Endothelial cell (in vitro differentiated cells): ENCODE data around the gene REXO1. TPM values are rescaled to one million over a fixed set of nuclear protein-coding genes. Genes with fewer than 3 reads are reported as not detected.

Experiments used
- DNase-seq: peaks from one replicate; pipeline ENCODE4 v3.0.0; 2021; ENCODE audit warnings: low spot score
- H3K27ac Mint-ChIP-seq: one replicate; pipeline ENCODE4 v1.8.0; 2021; ENCODE audit warnings: mixed read lengths, inconsistent platforms; ENCODE audit not compliant: unreplicated experiment
- H3K27me3 Mint-ChIP-seq: one replicate; pipeline ENCODE4 v1.8.0; 2021; ENCODE audit warnings: mild to moderate bottlenecking, moderate library complexity, mixed read lengths, inconsistent platforms; ENCODE audit not compliant: unreplicated experiment
- H3K36me3 Mint-ChIP-seq: one replicate; pipeline ENCODE4 v1.8.0; 2021; ENCODE audit warnings: mild to moderate bottlenecking, low read depth, mixed read lengths, inconsistent platforms; ENCODE audit not compliant: unreplicated experiment
- H3K4me1 Mint-ChIP-seq: one replicate; pipeline ENCODE4 v1.8.0; 2021; ENCODE audit warnings: mild to moderate bottlenecking, mixed read lengths, inconsistent platforms; ENCODE audit not compliant: unreplicated experiment
- H3K4me3 Mint-ChIP-seq: one replicate; pipeline ENCODE4 v1.8.0; 2021; ENCODE audit warnings: mild to moderate bottlenecking, mixed read lengths, inconsistent platforms; ENCODE audit not compliant: unreplicated experiment
- H3K9me3 Mint-ChIP-seq: one replicate; pipeline ENCODE4 v1.8.0; 2021; ENCODE audit warnings: mixed read lengths, inconsistent platforms; ENCODE audit not compliant: unreplicated experiment
- CTCF ChIP-seq: fragments of 200-600 bp; sonication (generic); IDR thresholded peaks from one replicate; pipeline ENCODE4 v1.5.0; 2021; ENCODE audit warnings: antibody characterized with exemption; ENCODE audit not compliant: unreplicated experiment
- total RNA-seq: library from RNA; stranded (reverse); fragmentation: NEBNext Ultra II Directional; extraction: Animal tissue kit (Norgen Biotek cat#: 25700); gene quantifications from one replicate; pipeline ENCODE4 v1.2.1, GENCODE V29; 2021; ENCODE audit not compliant: unreplicated experiment

REXO1 gene
- total RNA-seq, 1 donor from 2014 or later, result 48.1 TPM

- TF ChIP-seq CTCF, result no peak
- peaks cover 5% of the 10 kb centered on the region for H3K4me1 Mint-ChIP-seq
- no peak overlapping the region for H3K4me3 Mint-ChIP-seq
- H3K27me3 Mint-ChIP-seq, result peaks cover 10% of the 10 kb centered on the region
- DNase-seq, result no peak
- H3K9me3 Mint-ChIP-seq, result no peaks in the 10 kb centered on the region
- peaks cover 12% of the 10 kb centered on the region for H3K36me3 Mint-ChIP-seq
- no peak overlapping the region for H3K27ac Mint-ChIP-seq
These were observed 25.3 kb downstream of the REXO1 start for GRCh38 chr19:1823020-1823419.

GRCh38 chr19:1822210-1822609 lies 26.1 kb downstream of the REXO1 start:
- Mint-ChIP-seq H3K27me3 (peaks cover 11% of the 10 kb centered on the region), H3K36me3 (peaks cover 12% of the 10 kb centered on the region), H3K27ac (no peak overlapping the region), H3K9me3 (no peaks in the 10 kb centered on the region), H3K4me3 (no peak overlapping the region), H3K4me1 (peaks cover 5% of the 10 kb centered on the region)
- DNase-seq, result no peak
- TF ChIP-seq CTCF, result no peak

- Mint-ChIP-seq H3K9me3 (no peaks in the 10 kb centered on the region), H3K4me3 (no peak overlapping the region), H3K27ac (no peak overlapping the region), H3K4me1 (peaks cover 2% of the 10 kb centered on the region), H3K27me3 (peaks cover 11% of the 10 kb centered on the region), H3K36me3 (peaks cover 9% of the 10 kb centered on the region)
- no peak for TF ChIP-seq CTCF
- no peak for DNase-seq
These were observed 28.7 kb downstream of the REXO1 start for GRCh38 chr19:1819341-1820255.

- peaks cover 5% of the 10 kb centered on the region for H3K36me3 Mint-ChIP-seq
- no peak overlapping the region for H3K4me3 Mint-ChIP-seq
- DNase-seq, result no peak
- TF ChIP-seq CTCF, result no peak
- H3K27me3 Mint-ChIP-seq, result peaks cover 8% of the 10 kb centered on the region
- H3K9me3 Mint-ChIP-seq, result no peaks in the 10 kb centered on the region
- H3K27ac Mint-ChIP-seq, result no peak overlapping the region
- no peaks in the 10 kb centered on the region for H3K4me1 Mint-ChIP-seq
These were observed 29.6 kb downstream of the REXO1 start for GRCh38 chr19:1818549-1819195.
